Mammary epithelial cell (primary cell): ENCODE data around the gene FAM98A.

Source experiments
- CTCF ChIP-seq, 2 donors: IDR thresholded peaks in 1 of 2; conservative IDR thresholded peaks in 1 of 2; 2 replicates each; pipeline ENCODE4 v1.5.1; 2011 to 2012; ENCODE audit warnings: inconsistent platforms in 2 of 2, low read length in 2 of 2, mild to moderate bottlenecking in 2 of 2, control low read depth in 1 of 2, low read depth in 1 of 2; ENCODE audit not compliant: insufficient read depth in 1 of 2; ENCODE audit errors: extremely low read depth in 1 of 2
- EZH2 ChIP-seq: IDR thresholded peaks from 2 replicates; pipeline ENCODE4 v1.6.1; 2012; ENCODE audit warnings: low read length, inconsistent platforms, borderline replicate concordance

- TF ChIP-seq CTCF (conservative IDR thresholded peaks at IDR 0.05 in 1 of 2, IDR thresholded peaks at IDR 0.05 in 1 of 2; ENCODE audit: extremely low read depth in 1 of 2, insufficient read depth in 1 of 2, low read depth in 1 of 2, low read length in 2 of 2) (no peak), EZH2 (no peak)
These were observed 18.9 kb upstream of the FAM98A start for GRCh38 chr2:33617989-33618388.
